Body of pancreas (tissue), 4 donors: ENCODE results near the gene SIGLEC10.

Source experiments
- CTCF ChIP-seq, 7 experiments: fragments of 450-650 bp in 4 of 7; fragments of 200-600 bp in 3 of 7; sonication (generic) in 3 of 7; IDR thresholded peaks; one replicate each; pipeline ENCODE4 v1.5.1; 2016 to 2019; ENCODE audit warnings: antibody characterized with exemption in 7 of 7
- POLR2A ChIP-seq, 3 donors: fragments of 450-650 bp; IDR thresholded peaks; one replicate each; pipeline ENCODE4 v1.6.1; 2016; ENCODE audit warnings: antibody characterized with exemption in 3 of 3, mild to moderate bottlenecking in 2 of 3

DNA sequence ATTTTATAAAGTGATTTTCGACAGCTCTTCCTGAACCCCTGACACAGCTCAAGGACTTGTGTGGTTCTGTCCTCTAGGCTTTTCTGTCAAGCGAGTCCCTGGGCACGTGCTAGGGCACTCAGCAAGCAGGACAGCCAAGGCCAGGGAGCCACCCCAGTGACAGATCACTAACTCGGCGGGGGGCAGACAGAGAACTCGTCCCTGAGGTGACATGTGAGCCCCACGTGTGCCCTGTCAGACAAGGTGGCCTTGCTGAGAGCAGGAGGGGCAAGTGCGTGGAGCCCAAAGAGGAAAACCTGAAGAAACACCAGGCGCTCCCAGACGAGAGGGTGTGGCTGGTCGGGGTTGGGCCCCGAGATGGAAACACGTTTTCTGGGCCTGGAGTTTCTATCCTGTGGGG lies 56.2 kb downstream of the SIGLEC10 start:
- TF ChIP-seq CTCF (IDR thresholded peaks at IDR 0.05) (no peak), POLR2A (IDR thresholded peaks at IDR 0.05) (no peak)
